ENCODE measurements around the gene RANBP3. TPM values are rescaled to one million over a fixed set of nuclear protein-coding genes. Genes with fewer than 3 reads are reported as not detected.

RANBP3 gene
- total RNA-seq, 1 donor from 2014 or later: 25.0 TPM

DNA sequence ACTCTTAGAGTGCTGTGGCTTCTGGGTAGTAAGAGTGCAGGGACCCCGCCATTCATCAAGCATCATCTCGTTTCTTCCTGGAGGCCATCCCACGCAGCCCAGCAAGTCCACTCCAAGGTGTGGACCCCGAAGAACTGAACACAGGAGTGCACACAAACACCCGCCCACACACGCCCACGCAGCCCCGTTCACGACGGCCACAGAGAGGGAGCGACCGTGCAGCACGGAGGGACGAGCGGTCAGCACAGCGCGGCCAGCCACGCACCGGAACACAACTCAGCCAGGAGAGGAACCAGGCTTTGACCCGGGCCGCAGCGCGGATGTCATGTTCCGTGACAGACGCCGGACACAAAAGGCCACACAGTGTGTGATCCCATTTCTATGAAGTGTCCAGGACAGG is 18.2 kb upstream of the RANBP3 start:
- Histone ChIP-seq H3K36me3 (ENCODE audit: control insufficient read depth, insufficient read depth, low read length) (peaks cover 4% of the 10 kb centered on the region), H3K4me3 (ENCODE audit: low read depth, low read length) (no peak overlapping the region), H3K27me3 (ENCODE audit: control insufficient read depth, insufficient read depth, low read length) (no peaks in the 10 kb centered on the region)
- FAIRE-seq: no peak
- no peak for DNase-seq (ENCODE audit: low read depth)
- TF ChIP-seq CTCF (IDR thresholded peaks at IDR 0.05; ENCODE audit: insufficient read depth, low read length, severe bottlenecking): no peak

DNA sequence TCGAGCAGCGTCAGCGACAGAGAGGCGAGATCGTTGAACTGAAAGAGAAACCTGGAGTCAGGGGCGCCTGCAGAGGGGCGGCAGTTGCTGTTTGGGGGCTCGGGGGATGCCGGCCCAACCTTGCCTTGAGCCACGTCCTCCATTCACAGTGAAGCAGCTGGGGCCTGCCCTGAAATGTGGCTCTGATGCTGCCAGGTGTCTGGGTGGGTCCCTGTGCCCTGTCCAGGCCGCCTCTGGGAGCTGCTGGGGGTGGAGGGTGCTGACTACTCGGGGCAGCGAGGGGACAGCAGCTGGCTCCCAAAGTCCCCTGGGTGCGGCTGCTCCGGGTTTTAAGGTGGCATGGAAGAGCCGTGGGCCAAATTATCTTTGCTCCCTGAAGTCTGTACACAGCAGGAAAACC is 17.7 kb upstream of the RANBP3 start:
- FAIRE-seq: no peak
- Histone ChIP-seq H3K36me3 (ENCODE audit: control insufficient read depth, insufficient read depth, low read length) (peaks cover 3% of the 10 kb centered on the region), H3K27me3 (ENCODE audit: control insufficient read depth, insufficient read depth, low read length) (no peaks in the 10 kb centered on the region), H3K4me3 (ENCODE audit: low read depth, low read length) (no peak overlapping the region)
- no peak for TF ChIP-seq CTCF (IDR thresholded peaks at IDR 0.05; ENCODE audit: insufficient read depth, low read length, severe bottlenecking)
- DNase-seq (ENCODE audit: low read depth): no peak

DNA sequence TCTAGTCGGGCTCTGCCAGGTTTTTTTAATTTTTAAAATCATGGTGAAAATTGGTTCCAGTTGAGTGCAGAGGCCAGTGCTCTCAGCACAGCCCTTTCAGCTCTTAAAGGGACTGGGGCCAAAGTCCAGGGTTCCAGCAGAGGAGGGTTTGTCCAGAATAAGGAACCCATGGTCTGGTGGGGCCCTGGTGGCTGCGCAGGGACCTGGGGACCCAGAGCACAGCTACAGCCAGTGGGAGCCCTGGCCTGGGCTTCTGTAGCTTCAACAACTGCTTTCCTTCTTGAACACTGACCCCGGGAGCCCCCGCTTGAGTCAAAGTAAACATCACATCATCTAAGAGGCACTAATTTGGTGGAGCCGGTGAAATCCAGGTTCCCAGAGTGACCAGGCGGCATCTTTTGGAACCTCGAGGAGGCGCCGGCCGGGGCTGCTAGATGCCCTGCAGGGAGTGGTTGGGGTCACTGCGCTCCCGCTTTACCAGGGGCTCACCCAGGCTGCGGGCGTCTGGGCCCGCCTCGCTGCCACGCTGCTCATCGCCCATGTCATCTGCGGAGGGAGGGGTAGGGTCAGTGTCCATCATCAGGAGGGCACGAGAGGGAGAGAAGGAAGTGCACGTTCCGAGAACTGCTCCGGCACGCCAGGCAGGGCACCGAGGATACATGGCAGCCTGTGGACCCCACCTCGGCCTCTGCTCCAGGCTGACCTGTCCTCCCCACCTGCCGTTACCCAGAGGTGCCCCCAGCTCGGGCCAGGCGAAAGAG is 16.6 kb upstream of the RANBP3 start:
- TF ChIP-seq CTCF (IDR thresholded peaks at IDR 0.05; ENCODE audit: insufficient read depth, low read length, severe bottlenecking): no peak
- peaks cover 3% of the 10 kb centered on the region for H3K36me3 ChIP-seq (ENCODE audit: control insufficient read depth, insufficient read depth, low read length)
- H3K4me3 ChIP-seq (ENCODE audit: low read depth, low read length): no peak overlapping the region
- H3K27me3 ChIP-seq (ENCODE audit: control insufficient read depth, insufficient read depth, low read length): no peaks in the 10 kb centered on the region
- no peak for DNase-seq (ENCODE audit: low read depth)
- no peak for FAIRE-seq

GRCh38 chr19:5993648-5994358 is 15.9 kb upstream of the RANBP3 start:
- H3K36me3 ChIP-seq (ENCODE audit: control insufficient read depth, insufficient read depth, low read length): peaks cover 3% of the 10 kb centered on the region
- FAIRE-seq (no peak), DNase-seq (ENCODE audit: low read depth) (no peak)
- no peak for TF ChIP-seq CTCF (IDR thresholded peaks at IDR 0.05; ENCODE audit: insufficient read depth, low read length, severe bottlenecking)
- H3K4me3 ChIP-seq (ENCODE audit: low read depth, low read length): no peak overlapping the region
- H3K27me3 ChIP-seq (ENCODE audit: control insufficient read depth, insufficient read depth, low read length): no peaks in the 10 kb centered on the region

DNA sequence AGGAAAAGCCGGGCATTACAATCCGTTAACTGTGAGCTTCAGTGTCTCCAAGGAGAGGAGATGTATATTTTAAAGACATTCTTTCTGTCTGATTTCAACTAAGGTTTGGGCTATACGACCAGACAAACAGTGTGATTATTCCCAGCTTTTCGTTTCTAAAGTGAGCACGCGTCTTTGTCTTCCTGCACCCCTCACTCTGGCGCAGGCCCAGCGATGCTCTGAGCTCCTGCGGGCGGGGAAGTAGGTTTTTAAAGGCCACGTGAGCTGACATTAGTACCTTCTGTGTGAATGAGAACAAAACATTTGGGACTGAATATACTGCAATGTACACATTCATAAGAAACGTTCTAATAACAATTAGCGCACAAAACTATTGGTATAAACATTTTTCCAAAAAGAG is 15.3 kb upstream of the RANBP3 start:
- no peak for TF ChIP-seq CTCF (IDR thresholded peaks at IDR 0.05; ENCODE audit: insufficient read depth, low read length, severe bottlenecking)
- no peak overlapping the region for H3K4me3 ChIP-seq (ENCODE audit: low read depth, low read length)
- DNase-seq (ENCODE audit: low read depth) (no peak), FAIRE-seq (no peak)
- peaks cover 3% of the 10 kb centered on the region for H3K36me3 ChIP-seq (ENCODE audit: control insufficient read depth, insufficient read depth, low read length)
- H3K27me3 ChIP-seq (ENCODE audit: control insufficient read depth, insufficient read depth, low read length): no peaks in the 10 kb centered on the region
